Endodermal cell (in vitro differentiated cells): Measurements from ENCODE around the gene CUX1. TPM values are rescaled to one million over a fixed set of nuclear protein-coding genes. Genes with fewer than 3 reads are reported as not detected.
A peak's percentile ranks its signal among the peaks of the same experiment; 100 is the strongest.

Experiments used
- DNase-seq: peaks from one replicate; pipeline ENCODE4 v3.0.0-alpha.2; 2017
- H3K27ac ChIP-seq: 2 replicates; pipeline ENCODE4 v1.5.1; 2013; ENCODE audit warnings: mild to moderate bottlenecking, low read depth, low read length, moderate library complexity
- H3K27me3 ChIP-seq: 2 replicates; pipeline ENCODE4 v1.6.1; 2013; ENCODE audit warnings: mild to moderate bottlenecking, low read length, moderate library complexity; ENCODE audit not compliant: insufficient read depth, control insufficient read depth, poor library complexity, severe bottlenecking
- H3K36me3 ChIP-seq: 2 replicates; pipeline ENCODE4 v1.7.0; 2013; ENCODE audit warnings: mild to moderate bottlenecking, low read length, moderate library complexity; ENCODE audit not compliant: control insufficient read depth, insufficient read depth
- H3K4me1 ChIP-seq: one replicate; pipeline ENCODE4 v1.7.0; 2013; ENCODE audit warnings: low read length; ENCODE audit not compliant: control insufficient read depth, insufficient read depth
- H3K4me3 ChIP-seq: 2 replicates; pipeline ENCODE4 v1.5.1; 2013; ENCODE audit warnings: mild to moderate bottlenecking, low read length, moderate library complexity
- H3K9ac ChIP-seq: 2 replicates; pipeline ENCODE4 v1.6.1; 2013; ENCODE audit warnings: mild to moderate bottlenecking, low read length, moderate library complexity; ENCODE audit not compliant: poor library complexity, severe bottlenecking; ENCODE audit errors: extremely low read depth
- H3K9me3 ChIP-seq: 2 replicates; pipeline ENCODE4 v1.6.1; 2013; ENCODE audit warnings: mild to moderate bottlenecking, low read length, moderate library complexity; ENCODE audit not compliant: control insufficient read depth
- H3K27ac Mint-ChIP-seq: 2 replicates; pipeline ENCODE4 v1.8.0; 2020; ENCODE audit warnings: mixed read lengths
- H3K27me3 Mint-ChIP-seq: 2 replicates; pipeline ENCODE4 v1.8.0; 2021; ENCODE audit warnings: mild to moderate bottlenecking, mixed read lengths; ENCODE audit not compliant: insufficient read depth
- H3K36me3 Mint-ChIP-seq: 2 replicates; pipeline ENCODE4 v1.8.0; 2020; ENCODE audit warnings: low read depth, mixed read lengths
- H3K4me1 Mint-ChIP-seq: 2 replicates; pipeline ENCODE4 v1.8.0; 2020; ENCODE audit warnings: mixed read lengths
- H3K4me3 Mint-ChIP-seq: 2 replicates; pipeline ENCODE4 v1.8.0; 2020; ENCODE audit warnings: mild to moderate bottlenecking, moderate library complexity, mixed read lengths
- H3K9me3 Mint-ChIP-seq: 2 replicates; pipeline ENCODE4 v1.8.0; 2020; ENCODE audit warnings: mild to moderate bottlenecking, mixed read lengths
- CTCF ChIP-seq: fragments of 200-600 bp; sonication (generic); conservative IDR thresholded peaks from 2 replicates; pipeline ENCODE4 v1.5.0; 2021; ENCODE audit warnings: antibody characterized with exemption, mild to moderate bottlenecking
- WGBS, 2 experiments: methylation state at CpG; one replicate each; pipeline versions ENCODE4 v1.1.5 to v1.1.7; 2013; ENCODE audit warnings: missing lambda C conversion rate in 2 of 2, mixed read lengths in 1 of 2; ENCODE audit not compliant: insufficient coverage in 1 of 2, insufficient read length in 1 of 2; 5-methylcytosine and 5-hydroxymethylcytosine counted together
- total RNA-seq, 2 donors: library from RNA; stranded (reverse); fragmentation: NEBNext Ultra II Directional in 1 of 2; extraction: Animal tissue kit (Norgen Biotek cat#: 25700) in 1 of 2; gene quantifications; 2 replicates in 1 of 2; 3 replicates in 1 of 2; pipeline ENCODE4 v1.2.1, GENCODE V29; 2021

Gene CUX1
- total RNA-seq, 2 donors from 2014 or later = 85.1 to 108 TPM

GRCh38 chr7:102320601-102321350 is 503.4 kb downstream of the CUX1 start:
- TF ChIP-seq CTCF = no peak
- Mint-ChIP-seq H3K27me3 (no peaks in the 10 kb centered on the region), H3K4me1 (peaks cover 4% of the 10 kb centered on the region), H3K4me3 (no peak overlapping the region), H3K27ac (no peak overlapping the region), H3K36me3 (peaks cover 4% of the 10 kb centered on the region), H3K9me3 (no peaks in the 10 kb centered on the region)
- Histone ChIP-seq H3K4me3 (no peak overlapping the region), H3K27me3 (no peaks in the 10 kb centered on the region), H3K27ac (no peak overlapping the region), H3K36me3 (no peaks in the 10 kb centered on the region), H3K9me3 (no peaks in the 10 kb centered on the region), H3K9ac (no peak overlapping the region), H3K4me1 (no peaks in the 10 kb centered on the region)
- 86 to 99% methylated on average over 24 to 37 of the region's 37 CpGs for WGBS, 2 experiments
- no peak for DNase-seq

- Mint-ChIP-seq H3K4me1 (peaks cover 4% of the 10 kb centered on the region), H3K36me3 (peaks cover 4% of the 10 kb centered on the region), H3K4me3 (no peak overlapping the region), H3K27me3 (no peaks in the 10 kb centered on the region), H3K27ac (no peak overlapping the region), H3K9me3 (no peaks in the 10 kb centered on the region)
- Histone ChIP-seq H3K9me3 (no peaks in the 10 kb centered on the region), H3K9ac (no peak overlapping the region), H3K27me3 (no peaks in the 10 kb centered on the region), H3K27ac (no peak overlapping the region), H3K4me1 (no peaks in the 10 kb centered on the region), H3K4me3 (no peak overlapping the region), H3K36me3 (no peaks in the 10 kb centered on the region)
- DNase-seq = peak; percentile 87
- WGBS, 2 experiments = 51 to 81% methylated on average over 29 to 73 of the region's 73 CpGs
- TF ChIP-seq CTCF = peak; percentile 16
Observed at GRCh38 chr7:102321351-102322201, 504.1 kb downstream of the CUX1 start.

GRCh38 chr7:102322202-102322715 is 504.8 kb downstream of the CUX1 start:
- Histone ChIP-seq H3K36me3 (no peaks in the 10 kb centered on the region), H3K9ac (no peak overlapping the region), H3K27me3 (no peaks in the 10 kb centered on the region), H3K9me3 (no peaks in the 10 kb centered on the region), H3K27ac (no peak overlapping the region), H3K4me1 (no peaks in the 10 kb centered on the region), H3K4me3 (no peak overlapping the region)
- H3K27ac Mint-ChIP-seq = no peak overlapping the region
- H3K36me3 Mint-ChIP-seq = no peaks in the 10 kb centered on the region
- H3K4me3 Mint-ChIP-seq = no peak overlapping the region
- no peaks in the 10 kb centered on the region for H3K27me3 Mint-ChIP-seq
- no peaks in the 10 kb centered on the region for H3K9me3 Mint-ChIP-seq
- peaks cover 4% of the 10 kb centered on the region for H3K4me1 Mint-ChIP-seq
- 80 to 82% methylated on average over 3 to 7 of the region's 8 CpGs for WGBS, 2 experiments
- peak; percentile 46 for DNase-seq
- TF ChIP-seq CTCF = no peak
